SK-N-SH treated with all-trans-retinoic acid at 6 μM for 48 hours (cell line): ENCODE measurements around the gene LRCH1.

ENCODE experiments used
- ATAC-seq: fragments of 200-7000 bp; cut with Tn5 transposase; 3 replicates; pipeline ENCODE4 v1.9.1; 2020; ENCODE audit warnings: mild to moderate bottlenecking, moderate library complexity
- CREB5 ChIP-seq: fragments of 250-450 bp; sonication (Bioruptor Pico); IDR thresholded peaks from 2 replicates; pipeline ENCODE4 v1.5.1; 2020; ENCODE audit warnings: low read depth, mild to moderate bottlenecking, moderate library complexity
- CSDC2 ChIP-seq: fragments of 250-450 bp; sonication (Bioruptor Pico); IDR thresholded peaks from 2 replicates; pipeline ENCODE4 v1.5.0; 2020; ENCODE audit warnings: mild to moderate bottlenecking, moderate library complexity
- ISL1 ChIP-seq: fragments of 250-450 bp; sonication (Bioruptor Pico); IDR thresholded peaks from 2 replicates; pipeline ENCODE4 v2.1.2; 2022; ENCODE audit warnings: mild to moderate bottlenecking, moderate library complexity
- OSR1 ChIP-seq: fragments of 250-450 bp; sonication (Bioruptor Pico); IDR thresholded peaks from 2 replicates; pipeline ENCODE4 v1.8.0; 2022; ENCODE audit warnings: moderate library complexity, mild to moderate bottlenecking, inconsistent platforms
- PATZ1 ChIP-seq: fragments of 250-450 bp; sonication (Bioruptor Pico); IDR thresholded peaks from 2 replicates; pipeline ENCODE4 v1.8.0; 2020; ENCODE audit warnings: mild to moderate bottlenecking, moderate library complexity, borderline replicate concordance
- POU6F1 ChIP-seq: fragments of 250-450 bp; sonication (Bioruptor Pico); IDR thresholded peaks from 2 replicates; pipeline ENCODE4 v1.8.0; 2021; ENCODE audit warnings: low read depth, mild to moderate bottlenecking, moderate library complexity, borderline replicate concordance
- RARB ChIP-seq: fragments of 250-450 bp; sonication (Bioruptor Pico); IDR thresholded peaks from 2 replicates; pipeline ENCODE4 v1.8.0; 2021; ENCODE audit warnings: mild to moderate bottlenecking, moderate library complexity
- SNAI2 ChIP-seq: fragments of 250-450 bp; sonication (Bioruptor Pico); IDR thresholded peaks from 2 replicates; pipeline ENCODE4 v1.5.0; 2020; ENCODE audit warnings: mild to moderate bottlenecking, moderate library complexity
- TCF4 ChIP-seq: fragments of 250-450 bp; sonication (Bioruptor Pico); IDR thresholded peaks from 2 replicates; pipeline ENCODE4 v1.8.0; 2021; ENCODE audit warnings: mild to moderate bottlenecking, moderate library complexity, borderline replicate concordance
- TOX ChIP-seq: fragments of 250-450 bp; sonication (Bioruptor Pico); IDR thresholded peaks from 2 replicates; pipeline ENCODE4 v1.8.0; 2021; ENCODE audit warnings: mild to moderate bottlenecking, moderate library complexity, borderline replicate concordance
- TSHZ2 ChIP-seq: fragments of 250-450 bp; sonication (Bioruptor Pico); IDR thresholded peaks from 2 replicates; pipeline ENCODE4 v1.5.0; 2020; ENCODE audit warnings: mild to moderate bottlenecking, moderate library complexity
- ZC3H10 ChIP-seq: fragments of 250-450 bp; sonication (Bioruptor Pico); IDR thresholded peaks from 2 replicates; pipeline ENCODE4 v1.5.1; 2021; ENCODE audit warnings: mild to moderate bottlenecking, moderate library complexity
- ZFP3 ChIP-seq: fragments of 250-450 bp; sonication (Bioruptor Pico); IDR thresholded peaks from 2 replicates; pipeline ENCODE4 v1.5.0; 2020; ENCODE audit warnings: mild to moderate bottlenecking, moderate library complexity
- ZNF70 ChIP-seq: fragments of 450-650 bp; formaldehyde crosslinking; IDR thresholded peaks from 2 replicates; pipeline ENCODE4 v1.5.0; 2020; ENCODE audit warnings: mild to moderate bottlenecking, moderate library complexity
- ZNF8 ChIP-seq: fragments of 450-650 bp; formaldehyde crosslinking; IDR thresholded peaks from 2 replicates; pipeline ENCODE4 v1.5.0; 2020; ENCODE audit warnings: mild to moderate bottlenecking, moderate library complexity

The LRCH1 gene

GRCh38 chr13:46552889-46553520 is at the start of gene LRCH1:
Gene LRCH1, plus strand, starts transcription at chr13:46553170. Its CDS starts 227 bp downstream, at chr13:46553397.
- peak; percentile 88 for ATAC-seq

GRCh38 chr13:46504036-46504435 is 48.9 kb upstream of the LRCH1 start:
- no peak for TF ChIP-seq CSDC2
- no peak for TF ChIP-seq ZNF70 (CRISPR knock-in tag)
- TF ChIP-seq TCF4 (CRISPR knock-in tag): no peak
- no peak for TF ChIP-seq PATZ1 (CRISPR knock-in tag)
- TF ChIP-seq TSHZ2 (CRISPR knock-in tag): no peak
- TF ChIP-seq TOX: no peak
- no peak for TF ChIP-seq POU6F1 (CRISPR knock-in tag)
- TF ChIP-seq ISL1 (CRISPR knock-in tag): no peak
- no peak for TF ChIP-seq ZFP3 (CRISPR knock-in tag)
- ATAC-seq: no peak

More at GRCh38 chr13:46552889-46553520, at the start of gene LRCH1:
- TF ChIP-seq OSR1 (no peak), TSHZ2 (CRISPR knock-in tag) (no peak), PATZ1 (CRISPR knock-in tag) (peak; percentile 72; the same call in 1 of the 2 replicates)

GRCh38 chr13:46507981-46508380 is 45.0 kb upstream of the LRCH1 start:
- no peak for ATAC-seq
- TF ChIP-seq ZC3H10: no peak
- TF ChIP-seq ZNF70 (CRISPR knock-in tag): no peak
- no peak for TF ChIP-seq SNAI2 (CRISPR knock-in tag)
- TF ChIP-seq CSDC2: no peak
- TF ChIP-seq ZNF8 (CRISPR knock-in tag): no peak
- TF ChIP-seq, all 23 proteins: peak for 0

- no peak for TF ChIP-seq TSHZ2 (CRISPR knock-in tag)
- no peak for TF ChIP-seq SNAI2 (CRISPR knock-in tag)
- TF ChIP-seq PATZ1 (CRISPR knock-in tag): no peak
- no peak for TF ChIP-seq RARB (CRISPR knock-in tag)
- no peak for TF ChIP-seq CREB5 (CRISPR knock-in tag)
- no peak for ATAC-seq
These were observed 43.0 kb upstream of the LRCH1 start for GRCh38 chr13:46509981-46510380.
